ENCODE results near the gene CBLB.

DNA sequence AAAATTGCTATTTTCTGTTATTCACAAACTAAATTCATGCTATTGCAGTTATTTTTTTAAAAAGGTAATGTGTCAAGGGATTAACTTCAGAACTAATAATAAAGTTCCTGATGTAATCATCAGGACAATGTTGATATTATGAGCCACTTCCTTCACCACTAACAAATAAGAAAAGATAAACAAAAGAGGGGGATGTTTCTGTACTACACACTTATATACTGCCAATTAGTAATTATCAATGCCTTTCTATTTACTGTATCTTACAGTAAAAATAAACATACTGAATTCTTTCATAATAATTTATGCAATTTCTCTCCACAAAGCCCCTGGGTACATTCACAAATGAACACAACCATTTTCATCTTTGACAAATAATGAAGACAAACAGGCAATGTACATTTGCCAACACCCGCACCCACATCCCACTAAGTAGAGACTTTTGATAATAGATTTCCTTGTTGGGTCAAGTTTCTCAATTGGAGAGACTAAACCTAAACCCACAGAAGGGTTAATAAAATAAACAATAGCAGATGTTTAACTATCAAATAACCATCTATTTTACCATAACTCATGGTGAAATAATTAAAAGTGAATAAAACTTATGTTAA, 3.7 kb downstream of the CBLB start:
- TF ChIP-seq, protein P1, sequence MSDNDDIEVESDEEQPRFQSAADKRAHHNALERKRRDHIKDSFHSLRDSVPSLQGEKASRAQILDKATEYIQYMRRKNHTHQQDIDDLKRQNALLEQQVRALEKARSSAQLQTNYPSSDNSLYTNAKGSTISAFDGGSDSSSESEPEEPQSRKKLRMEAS (IDR thresholded peaks at IDR 0.05): no peak
- TF ChIP-seq MAZ (IDR thresholded peaks at IDR 0.05; ENCODE audit: borderline replicate concordance, low read depth, low read length): no peak
- TF ChIP-seq, protein P2, sequence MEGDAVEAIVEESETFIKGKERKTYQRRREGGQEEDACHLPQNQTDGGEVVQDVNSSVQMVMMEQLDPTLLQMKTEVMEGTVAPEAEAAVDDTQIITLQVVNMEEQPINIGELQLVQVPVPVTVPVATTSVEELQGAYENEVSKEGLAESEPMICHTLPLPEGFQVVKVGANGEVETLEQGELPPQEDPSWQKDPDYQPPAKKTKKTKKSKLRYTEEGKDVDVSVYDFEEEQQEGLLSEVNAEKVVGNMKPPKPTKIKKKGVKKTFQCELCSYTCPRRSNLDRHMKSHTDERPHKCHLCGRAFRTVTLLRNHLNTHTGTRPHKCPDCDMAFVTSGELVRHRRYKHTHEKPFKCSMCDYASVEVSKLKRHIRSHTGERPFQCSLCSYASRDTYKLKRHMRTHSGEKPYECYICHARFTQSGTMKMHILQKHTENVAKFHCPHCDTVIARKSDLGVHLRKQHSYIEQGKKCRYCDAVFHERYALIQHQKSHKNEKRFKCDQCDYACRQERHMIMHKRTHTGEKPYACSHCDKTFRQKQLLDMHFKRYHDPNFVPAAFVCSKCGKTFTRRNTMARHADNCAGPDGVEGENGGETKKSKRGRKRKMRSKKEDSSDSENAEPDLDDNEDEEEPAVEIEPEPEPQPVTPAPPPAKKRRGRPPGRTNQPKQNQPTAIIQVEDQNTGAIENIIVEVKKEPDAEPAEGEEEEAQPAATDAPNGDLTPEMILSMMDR (IDR thresholded peaks at IDR 0.05): no peak

Data from A549 (cell line).